Psoas muscle (tissue), 8 donors: Measurements from ENCODE around the gene ADAMTS18. TPM values are rescaled to one million over a fixed set of nuclear protein-coding genes. Genes with fewer than 3 reads are reported as not detected.

Experiments used
- ATAC-seq, 4 donors: fragments of 200-7000 bp; cut with Tn5 transposase; one replicate each; pipeline ENCODE4 v1.9.1; 2020; ENCODE audit warnings: moderate library complexity in 3 of 4, mild to moderate bottlenecking in 2 of 4
- DNase-seq, 2 donors: peaks; one replicate each; pipeline ENCODE4 v3.0.0-alpha.2; 2020
- H3K27ac ChIP-seq: fragments of 200-600 bp; one replicate; pipeline ENCODE4 v1.8.0; 2022
- H3K27me3 ChIP-seq, 3 donors: fragments of 200-600 bp in 1 of 3; one replicate each; pipeline versions ENCODE4 v1.6.1 to v1.8.0; 2013 to 2022; ENCODE audit warnings: low read length in 2 of 3, mild to moderate bottlenecking in 2 of 3, moderate library complexity in 1 of 3; ENCODE audit not compliant: insufficient read depth in 3 of 3
- H3K36me3 ChIP-seq, 2 donors: fragments of 200-600 bp in 1 of 2; one replicate each; pipeline versions ENCODE4 v1.6.1 to v1.8.0; 2013 to 2022; ENCODE audit warnings: low read depth in 1 of 2, mild to moderate bottlenecking in 1 of 2, moderate library complexity in 1 of 2; ENCODE audit not compliant: insufficient read depth in 1 of 2
- H3K4me1 ChIP-seq: fragments of 200-600 bp; one replicate; pipeline ENCODE4 v1.8.0; 2022
- H3K4me3 ChIP-seq: fragments of 200-600 bp; one replicate; pipeline ENCODE4 v1.8.0; 2022; ENCODE audit warnings: mild to moderate bottlenecking
- H3K9me3 ChIP-seq: fragments of 200-600 bp; one replicate; pipeline ENCODE4 v1.8.0; 2022
- CTCF ChIP-seq: fragments of 200-600 bp; IDR thresholded peaks from one replicate; pipeline ENCODE4 v1.8.0; 2022; ENCODE audit warnings: antibody characterized with exemption
- WGBS, 3 donors: extraction: QIAGEN DNeasy Blood & Tissue Kit; methylation state at CpG; one replicate each; pipeline versions ENCODE4 v1.1.6 to v1.1.7; 2013; 5-methylcytosine and 5-hydroxymethylcytosine counted together
- intact Hi-C, 2 donors: fragments of 100-400 bp; cut with DNase I; formaldehyde crosslinking; loops; one replicate each; pipeline versions ENCODE4 v1.11.0 to v1.14.2; 2022
- long read RNA-seq, 2 donors: library from polyadenylated mRNA; unstranded; transcript quantifications; one replicate each; pipeline ENCODE4 v2.0.0, GENCODE V29; 2021
- polyA plus RNA-seq, 3 donors: library from polyadenylated mRNA; stranded (reverse); fragments of 200-250 nt; gene quantifications; one replicate each; pipeline ENCODE4 v1.2.3, GENCODE V29; 2013
- total RNA-seq, 4 donors: library from RNA; stranded (reverse); fragmentation: NEBNext Ultra II Directional in 2 of 4; extraction: Animal tissue kit (Norgen Biotek cat#: 25700) in 2 of 4; gene quantifications; one replicate each; pipeline versions ENCODE4 v1.2.1 to v1.2.4, GENCODE V29; 2021 to 2023
- donor health status: healthy with polysubstance abuse.
- donor health status: DM: no; HTN: no; CAD: no; lungs with moderate emphysema.
- donor health status: Bipolar disorder and iron deficiency.
- donor health status: healthy.
- donor health status: DM: yes; HTN: yes; CAD: no.
- donor health status: DM: no; HTN: no; CAD: no.
- donor health status: DM: no; HTN: no; CAD: no.
- donor health status: DM: yes; HTN: yes; CAD: no.

The ADAMTS18 gene
- under 1 TPM in 1 of 4 donors, not detected in 3; 0.28 TPM for total RNA-seq
- polyA plus RNA-seq, result under 1 TPM in 2 of 3 donors, not detected in 1; 0.01 to 0.03 TPM
- long read RNA-seq, donor 1, result 0 reads
- long read RNA-seq, donor 2, result 0 reads

GRCh38 chr16:77434530-77435271 lies at the start of gene ADAMTS18:
ADAMTS18 (minus strand) TSS chr16:77435034; CDS start chr16:77434695, 339 bp downstream.
- no peaks in the 10 kb centered on the region for H3K36me3 ChIP-seq
- no peaks in the 10 kb centered on the region for H3K4me1 ChIP-seq
- H3K27ac ChIP-seq, result no peak within 1 kb of the TSS
- ATAC-seq (no peak), DNase-seq (no peak)
- TF ChIP-seq CTCF, result no peak
- H3K4me3 ChIP-seq, result no peak within 1 kb of the TSS
- H3K9me3 ChIP-seq, result no peaks in the 10 kb centered on the region
- WGBS, 3 donors, result 1% methylated on average over 67 to 92 of the region's 92 CpGs
- peaks cover 7 to 46% (median 12%) of the 10 kb centered on the region in 3 donors for H3K27me3 ChIP-seq
- intact Hi-C loops, result no loop called here

GRCh38 chr16:77480681-77481315 lies 46.0 kb upstream of the ADAMTS18 start:
- intact Hi-C loops, result no loop called here

GRCh38 chr16:77472262-77472661 lies 37.4 kb upstream of the ADAMTS18 start:
- intact Hi-C loops, result no loop called here
- no peak overlapping the region for H3K4me3 ChIP-seq
- DNase-seq (no peak), ATAC-seq (no peak)
- H3K9me3 ChIP-seq, result no peaks in the 10 kb centered on the region
- 83 to 94% (median 92%) methylated on average over 1 of the region's 1 CpG for WGBS, 3 donors
- no peaks in the 10 kb centered on the region for H3K36me3 ChIP-seq
- H3K27me3 ChIP-seq, result no peaks in the 10 kb centered on the region
- TF ChIP-seq CTCF, result no peak
- no peaks in the 10 kb centered on the region for H3K4me1 ChIP-seq
- no peak overlapping the region for H3K27ac ChIP-seq

More at GRCh38 chr16:77480681-77481315, 46.0 kb upstream of the ADAMTS18 start:
- Histone ChIP-seq H3K27ac (no peak overlapping the region), H3K4me1 (no peaks in the 10 kb centered on the region), H3K4me3 (no peak overlapping the region), H3K27me3 (no peaks in the 10 kb centered on the region), H3K9me3 (no peaks in the 10 kb centered on the region), H3K36me3 (no peaks in the 10 kb centered on the region)
- TF ChIP-seq CTCF, result no peak
- no peak for DNase-seq
- WGBS, 3 donors, result 65 to 73% (median 66%) methylated on average over 3 of the region's 3 CpGs
- ATAC-seq, result no peak

- TF ChIP-seq CTCF, result no peak
- intact Hi-C loops, result no loop called here
- no peaks in the 10 kb centered on the region for H3K27me3 ChIP-seq
- ATAC-seq (no peak), DNase-seq (no peak)
- no peak overlapping the region for H3K27ac ChIP-seq
- no peaks in the 10 kb centered on the region for H3K4me1 ChIP-seq
- H3K36me3 ChIP-seq, result no peaks in the 10 kb centered on the region
- H3K4me3 ChIP-seq, result no peak overlapping the region
- H3K9me3 ChIP-seq, result no peaks in the 10 kb centered on the region
These were observed 36.0 kb upstream of the ADAMTS18 start for GRCh38 chr16:77470851-77471250.
